GM12801 (cell line): ENCODE results near the gene ARHGAP21.

Experiments
- CTCF ChIP-seq: IDR thresholded peaks from one replicate; pipeline ENCODE4 v1.5.1; 2011; ENCODE audit warnings: control low read depth; ENCODE audit not compliant: insufficient read length; ENCODE audit errors: extremely low read depth

The ARHGAP21 gene

DNA sequence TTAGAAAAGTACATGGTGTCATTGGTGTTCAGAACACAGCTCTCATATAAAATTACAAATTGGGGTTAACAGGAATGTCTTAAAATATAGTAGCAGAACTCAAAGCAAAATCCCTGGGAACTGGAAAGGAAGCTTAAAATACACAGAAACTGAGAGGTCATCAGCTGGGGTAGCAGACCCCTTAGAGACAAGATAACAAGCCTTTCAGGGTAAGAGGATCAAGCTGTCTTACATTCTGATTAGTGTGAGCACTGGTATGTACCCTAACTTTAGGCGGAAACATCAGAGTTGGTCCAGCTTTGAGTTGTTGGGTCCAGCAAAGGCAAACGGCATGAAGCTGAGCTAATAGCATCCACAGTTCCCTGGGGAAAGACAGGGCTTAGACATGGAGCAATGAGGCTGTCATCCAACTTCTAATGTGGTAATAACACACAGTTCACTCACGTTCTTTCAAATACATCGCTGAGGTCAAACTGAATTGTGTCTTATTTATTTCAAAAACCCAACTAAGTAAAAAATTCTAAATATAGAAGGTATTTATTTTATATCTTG, 32.6 kb downstream of the ARHGAP21 start:
- TF ChIP-seq CTCF = no peak

DNA sequence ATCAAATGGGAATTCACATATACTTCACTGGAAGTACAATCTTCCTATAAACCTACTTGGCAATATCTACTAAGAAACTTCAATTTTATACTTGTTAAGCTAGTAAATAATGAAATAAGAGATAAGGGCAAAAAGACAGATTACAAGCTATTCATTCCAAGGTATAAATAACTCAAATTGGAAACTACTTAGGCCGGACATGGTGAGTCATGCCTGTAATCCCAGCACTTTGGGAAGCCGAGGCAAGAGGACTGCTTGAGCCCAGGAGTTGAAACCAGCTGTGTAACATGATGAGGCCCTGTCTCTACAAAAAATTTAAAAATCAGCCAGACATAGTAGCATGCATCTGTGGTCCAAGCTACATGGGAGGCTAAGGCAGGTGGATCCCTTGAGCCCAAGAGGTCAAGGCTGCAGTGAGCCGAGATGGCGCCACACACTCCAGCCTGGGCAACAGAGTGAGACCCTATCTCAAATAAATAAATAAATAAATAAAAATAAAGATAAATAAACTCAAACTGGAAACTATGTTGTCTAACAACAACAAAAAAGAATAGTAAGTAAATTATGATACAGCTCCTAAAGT, 37.6 kb downstream of the ARHGAP21 start:
- TF ChIP-seq CTCF = no peak

DNA sequence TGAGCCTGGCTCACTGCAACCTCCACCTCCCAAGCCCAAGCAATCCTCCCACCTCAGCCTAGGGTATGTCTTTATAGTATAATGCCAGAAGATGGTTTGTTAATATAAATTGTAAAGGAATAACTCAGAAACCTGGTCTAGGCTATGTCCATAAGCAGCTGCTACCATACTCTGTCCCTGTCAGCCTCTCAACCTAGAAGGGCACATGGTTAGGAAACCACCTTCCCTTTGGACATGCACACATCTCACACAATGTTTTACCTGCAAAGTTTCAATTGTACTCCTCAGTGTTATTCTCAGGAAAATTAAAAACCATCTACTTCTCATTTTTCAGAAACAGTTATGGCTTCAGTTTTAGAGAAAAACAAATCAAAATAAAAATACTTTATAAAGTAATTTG, 40.1 kb downstream of the ARHGAP21 start:
- TF ChIP-seq CTCF = no peak

- TF ChIP-seq CTCF = no peak
Observed at GRCh38 chr10:24681572-24682088, 42.1 kb downstream of the ARHGAP21 start.

DNA sequence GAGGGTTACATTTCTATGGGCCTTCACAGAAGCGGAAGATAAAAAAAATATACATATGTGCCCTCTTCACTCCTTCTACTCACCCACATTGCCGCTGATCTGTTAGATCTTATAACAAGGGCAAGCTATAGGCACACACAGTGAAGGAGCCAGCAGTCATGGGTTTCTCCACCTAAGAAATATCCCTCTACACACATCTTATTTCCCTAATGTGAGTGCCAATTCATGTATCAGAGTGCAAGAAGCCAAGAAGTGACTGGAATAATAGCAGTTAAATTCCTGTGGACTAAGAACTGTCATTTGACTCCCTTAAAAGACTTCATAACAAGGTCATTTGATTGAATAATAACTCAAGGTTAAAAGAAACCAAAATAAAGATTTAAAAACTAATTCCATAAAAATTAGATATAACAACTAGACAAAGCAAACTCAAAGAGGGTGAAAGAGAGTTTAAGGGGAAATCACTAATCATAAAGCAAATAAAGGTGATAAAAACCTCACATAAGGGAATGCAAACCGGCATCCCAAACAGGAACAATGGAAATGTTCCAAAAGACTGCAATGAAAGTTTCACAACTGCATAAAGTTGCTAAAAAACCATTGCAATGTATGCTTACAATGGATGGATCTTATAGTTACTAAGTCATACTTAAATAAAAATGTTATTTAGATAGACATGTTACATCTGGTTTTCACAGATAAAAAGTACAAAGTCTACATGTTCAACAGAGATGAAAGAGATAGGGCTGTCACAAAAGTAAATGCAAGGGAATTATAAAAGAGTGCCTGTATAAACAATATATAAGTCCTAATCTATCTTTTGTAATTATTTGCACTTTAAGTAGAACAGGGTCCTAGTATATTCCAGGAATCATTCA, 42.8 kb downstream of the ARHGAP21 start:
- TF ChIP-seq CTCF = no peak

GRCh38 chr10:24678757-24679156, 44.9 kb downstream of the ARHGAP21 start:
- TF ChIP-seq CTCF = no peak

DNA sequence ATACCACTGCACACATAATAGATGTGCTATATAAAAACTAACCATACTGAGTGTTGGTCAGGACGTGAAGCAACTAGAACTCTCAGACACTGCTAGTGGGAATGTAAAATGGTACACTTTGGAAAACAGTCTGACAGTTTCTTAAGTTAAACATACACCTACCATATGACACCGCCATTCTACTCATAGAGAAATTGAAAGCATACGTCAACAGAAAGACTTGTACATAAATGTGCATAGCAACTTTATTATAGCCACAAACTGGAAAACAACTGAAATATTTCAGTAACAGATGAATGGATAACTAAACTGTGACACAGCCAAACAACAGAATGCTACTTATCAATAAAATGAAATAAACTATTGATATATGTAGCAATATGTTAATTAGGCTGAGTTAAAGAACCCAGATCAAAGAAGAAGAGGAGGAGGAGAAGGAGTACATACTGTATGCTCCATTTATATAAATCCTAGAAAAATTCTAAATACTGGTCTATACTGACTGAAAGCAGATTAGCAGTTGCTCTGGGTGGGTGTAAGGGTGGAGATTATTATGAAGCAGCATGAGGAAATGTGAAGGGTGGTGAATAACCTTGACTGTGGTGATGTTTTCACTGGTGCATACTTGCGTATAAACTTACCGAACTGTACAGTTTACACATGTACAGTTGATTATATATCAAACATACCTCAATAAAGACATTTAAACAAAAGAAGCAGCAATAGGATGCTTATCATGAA, 48.6 kb downstream of the ARHGAP21 start:
- no peak for TF ChIP-seq CTCF
